PC-3 (cell line): Measurements from ENCODE around the gene PLXNA4. TPM values are rescaled to one million over a fixed set of nuclear protein-coding genes. Genes with fewer than 3 reads are reported as not detected.

ENCODE experiments used
- ATAC-seq: fragments of 200-7000 bp; cut with Tn5 transposase; 2 replicates; pipeline ENCODE4 v1.9.1; 2020; ENCODE audit warnings: mild to moderate bottlenecking, moderate library complexity
- BruUV-seq: library from RNA; stranded (reverse); fragments of 400-500 nt; replicated peaks from 2 replicates; lab custom pipeline; 2021; lab: Mats Ljungman, UMichigan
- CTCF ChIA-PET: fragments of 300-600 bp; sonication (Branson Sonifier 250); formaldehyde crosslinking; loops from one replicate; lab custom pipeline; 2022; ENCODE audit warnings: antibody characterized with exemption; lab: Charles Lee
- POLR2A ChIA-PET: fragments of 300-600 bp; sonication (Branson Sonifier 250); formaldehyde crosslinking; loops from one replicate; lab custom pipeline; 2022; ENCODE audit warnings: antibody characterized with exemption; ENCODE audit not compliant: unreplicated experiment; lab: Charles Lee
- DNase-seq: peaks from one replicate; pipeline ENCODE4 v3.0.0-alpha.2; 2015
- H2AFZ ChIP-seq: fragments of 300-600 bp; sonication (generic); 2 replicates; pipeline ENCODE4 v1.6.0; 2016; ENCODE audit warnings: antibody characterized with exemption, low read length
- H3F3A ChIP-seq: fragments of 300-600 bp; sonication (generic); one replicate; pipeline ENCODE4 v1.6.0; 2017; ENCODE audit warnings: antibody characterized with exemption, low read length, control low read depth, mild to moderate bottlenecking; ENCODE audit not compliant: unreplicated experiment
- H3K27ac ChIP-seq: fragments of 300-600 bp; sonication (generic); 2 replicates; pipeline ENCODE4 v1.5.1; 2016; ENCODE audit warnings: mild to moderate bottlenecking, low read length
- H3K27me3 ChIP-seq: fragments of 300-600 bp; sonication (generic); 2 replicates; pipeline ENCODE4 v1.6.1; 2016; ENCODE audit warnings: low read length, mixed read lengths
- H3K36me3 ChIP-seq: fragments of 300-600 bp; sonication (generic); 2 replicates; pipeline ENCODE4 v1.6.1; 2016; ENCODE audit warnings: low read depth, mixed run types, low read length, mixed read lengths
- H3K4me1 ChIP-seq: fragments of 300-600 bp; sonication (generic); 2 replicates; pipeline ENCODE4 v1.5.1; 2016; ENCODE audit warnings: low read length; ENCODE audit not compliant: insufficient read depth
- H3K4me2 ChIP-seq: fragments of 300-600 bp; sonication (generic); 2 replicates; pipeline ENCODE4 v1.6.0; 2016; ENCODE audit warnings: low read length
- H3K4me3 ChIP-seq: fragments of 300-600 bp; sonication (generic); 2 replicates; pipeline ENCODE4 v1.5.1; 2016; ENCODE audit warnings: mild to moderate bottlenecking, low read length, mixed read lengths
- H3K79me2 ChIP-seq: fragments of 300-600 bp; sonication (generic); 2 replicates; pipeline ENCODE4 v1.6.1; 2017; ENCODE audit warnings: low read length, mixed read lengths
- H3K9ac ChIP-seq: fragments of 300-600 bp; sonication (generic); 2 replicates; pipeline ENCODE4 v1.6.0; 2016; ENCODE audit warnings: mild to moderate bottlenecking, low read length
- H3K9me2 ChIP-seq: fragments of 300-600 bp; sonication (generic); replicated peaks from 2 replicates; pipeline ENCODE4 v1.6.1; 2016; ENCODE audit warnings: mixed run types, low read length, mixed read lengths
- H3K9me3 ChIP-seq: fragments of 300-600 bp; sonication (generic); 2 replicates; pipeline ENCODE4 v1.6.1; 2016; ENCODE audit warnings: low read length, mixed read lengths
- H4K20me1 ChIP-seq: fragments of 300-600 bp; sonication (generic); 2 replicates; pipeline ENCODE4 v1.6.1; 2016; ENCODE audit warnings: low read length, mixed read lengths
- CTCF ChIP-seq: fragments of 300-600 bp; sonication (generic); conservative IDR thresholded peaks from 2 replicates; pipeline ENCODE4 v1.5.1; 2017; ENCODE audit warnings: antibody characterized with exemption, low read depth, mild to moderate bottlenecking, low read length
- EZH2 ChIP-seq: fragments of 300-600 bp; sonication (generic); IDR thresholded peaks from one replicate; pipeline ENCODE4 v1.6.1; 2017; ENCODE audit warnings: antibody characterized with exemption, mild to moderate bottlenecking, low read length; ENCODE audit not compliant: unreplicated experiment
- EZH2phosphoT487 ChIP-seq: fragments of 300-600 bp; sonication (generic); IDR thresholded peaks from 2 replicates; pipeline ENCODE4 v1.6.1; 2018; ENCODE audit warnings: mild to moderate bottlenecking, antibody characterized with exemption, low read length, borderline replicate concordance
- intact Hi-C: fragments of 100-400 bp; cut with micrococcal nuclease; formaldehyde crosslinking; loops from 2 replicates; pipeline ENCODE4 v1.9.0; 2023
- total RNA-seq: library from RNA; depleted of rRNA; stranded (reverse); fragments of >200 nt; gene quantifications from 2 replicates; pipeline ENCODE4 v1.2.3, GENCODE V29; 2014

Gene PLXNA4
- total RNA-seq, 1 experiment from 2014 or later, result 1.2 TPM

- ChIA-PET POLR2A (no interaction called here), CTCF (no interaction called here)
- Histone ChIP-seq H4K20me1 (no peaks in the 10 kb centered on the region), H3K36me3 (no peaks in the 10 kb centered on the region), H2AFZ (no peak overlapping the region), H3K4me2 (no peak overlapping the region), H3K27ac (no peak overlapping the region), H3K27me3 (no peaks in the 10 kb centered on the region; the same call in 1 of the 2 replicates), H3K4me1 (no peaks in the 10 kb centered on the region), H3F3A (no peaks in the 10 kb centered on the region), H3K4me3 (no peak overlapping the region), H3K79me2 (no peaks in the 10 kb centered on the region), H3K9me3 (no peaks in the 10 kb centered on the region), H3K9me2 (no peaks in the 10 kb centered on the region), H3K9ac (no peak overlapping the region)
- ATAC-seq (no peak), DNase-seq (no peak)
- no TSS peak for BruUV-seq
- TF ChIP-seq EZH2, result no peak
- no peak for TF ChIP-seq EZH2phosphoT487
- no peak for TF ChIP-seq CTCF
- intact Hi-C loops, result loop anchor here (10.0 kb wide), 1 partner anchor 403 kb away; no protein-coding TSS in a partner anchor
Measured at GRCh38 chr7:132258231-132258630, 318.0 kb downstream of the PLXNA4 start.

GRCh38 chr7:132257253-132257652 is 319.0 kb downstream of the PLXNA4 start:
- intact Hi-C loops, result loop anchor here (10.0 kb wide), 1 partner anchor 402 kb away; no protein-coding TSS in a partner anchor
- no peaks in the 10 kb centered on the region for H3K9me2 ChIP-seq
- no peaks in the 10 kb centered on the region for H3K36me3 ChIP-seq
- TF ChIP-seq CTCF (no peak), EZH2 (no peak), EZH2phosphoT487 (no peak)
- no peak for ATAC-seq
- no TSS peak for BruUV-seq
- H3F3A ChIP-seq, result no peaks in the 10 kb centered on the region
- H3K4me2 ChIP-seq, result no peak overlapping the region
- H3K79me2 ChIP-seq, result no peaks in the 10 kb centered on the region
- no peak overlapping the region for H3K27ac ChIP-seq
- no peak overlapping the region for H3K4me3 ChIP-seq
- POLR2A ChIA-PET, result no interaction called here
- no peak overlapping the region for H2AFZ ChIP-seq
- H3K27me3 ChIP-seq, result no peaks in the 10 kb centered on the region; the same call in 1 of the 2 replicates
- CTCF ChIA-PET, result no interaction called here
- H4K20me1 ChIP-seq, result no peaks in the 10 kb centered on the region
- H3K9me3 ChIP-seq, result no peaks in the 10 kb centered on the region
- DNase-seq, result no peak
- peaks cover 6% of the 10 kb centered on the region for H3K4me1 ChIP-seq
- no peak overlapping the region for H3K9ac ChIP-seq

- ATAC-seq, result no peak
- H3F3A ChIP-seq, result no peaks in the 10 kb centered on the region
- CTCF ChIA-PET, result no interaction called here
- no peaks in the 10 kb centered on the region; the same call in 1 of the 2 replicates for H3K27me3 ChIP-seq
- POLR2A ChIA-PET, result no interaction called here
- H3K79me2 ChIP-seq, result no peaks in the 10 kb centered on the region
- H3K9me2 ChIP-seq, result no peaks in the 10 kb centered on the region
- H3K36me3 ChIP-seq, result no peaks in the 10 kb centered on the region
- no peaks in the 10 kb centered on the region for H3K9me3 ChIP-seq
- no peak for DNase-seq
- H4K20me1 ChIP-seq, result no peaks in the 10 kb centered on the region
- TF ChIP-seq EZH2 (no peak), EZH2phosphoT487 (no peak), CTCF (no peak)
- no peak overlapping the region for H3K4me2 ChIP-seq
- no TSS peak for BruUV-seq
- H3K9ac ChIP-seq, result no peak overlapping the region
- H3K4me3 ChIP-seq, result no peak overlapping the region
- intact Hi-C loops, result loop anchor here (10.0 kb wide), 1 partner anchor 402 kb away; no protein-coding TSS in a partner anchor
- H3K4me1 ChIP-seq, result peaks cover 10% of the 10 kb centered on the region
- no peak overlapping the region for H2AFZ ChIP-seq
- H3K27ac ChIP-seq, result no peak overlapping the region
Measured at GRCh38 chr7:132256721-132257212, 319.5 kb downstream of the PLXNA4 start.
